NCI-H1694 (cell line): ENCODE data around the gene OR8B12.

Experiments
- DNase-seq: peaks from one replicate; lab custom pipeline; 2025; lab: John Stamatoyannopoulos, UW

OR8B12 gene

GRCh38 chr11:124543554-124543953, at the start of gene OR8B12:
Gene OR8B12, minus strand, starts transcription at chr11:124543654. Its CDS starts 0 bp downstream, at chr11:124543654.
- no peak for DNase-seq

- DNase-seq = no peak
Observed at GRCh38 chr11:124592627-124593026, 49.2 kb upstream of the OR8B12 start.

- no peak for DNase-seq
Observed at GRCh38 chr11:124591430-124591829, 48.0 kb upstream of the OR8B12 start.

GRCh38 chr11:124586238-124586860, 42.9 kb upstream of the OR8B12 start:
- peak; percentile 6 for DNase-seq

GRCh38 chr11:124584681-124585372, 41.4 kb upstream of the OR8B12 start:
- no peak for DNase-seq

- no peak for DNase-seq
Observed at GRCh38 chr11:124583781-124584180, 40.3 kb upstream of the OR8B12 start.

GRCh38 chr11:124582565-124582964, 39.1 kb upstream of the OR8B12 start:
- peak; percentile 4 for DNase-seq

- DNase-seq = no peak
Observed at GRCh38 chr11:124581817-124582216, 38.4 kb upstream of the OR8B12 start.

- no peak for DNase-seq
Observed at GRCh38 chr11:124578761-124579160, 35.3 kb upstream of the OR8B12 start.

- DNase-seq = no peak
Observed at GRCh38 chr11:124577716-124578427, 34.4 kb upstream of the OR8B12 start.

- DNase-seq = no peak
Observed at GRCh38 chr11:124570160-124570559, 26.7 kb upstream of the OR8B12 start.

- DNase-seq = no peak
Observed at GRCh38 chr11:124569697-124570096, 26.2 kb upstream of the OR8B12 start, which contains the start of gene OR8A1. Gene OR8A1, plus strand, starts transcription at chr11:124569997. Its CDS starts 123 bp downstream, at chr11:124570120.

GRCh38 chr11:124556828-124557227, 13.4 kb upstream of the OR8B12 start:
- no peak for DNase-seq

- DNase-seq = no peak
Observed at GRCh38 chr11:124551987-124552386, 8.5 kb upstream of the OR8B12 start.

GRCh38 chr11:124551189-124551588, 7.7 kb upstream of the OR8B12 start:
- no peak for DNase-seq

GRCh38 chr11:124543145-124543544, 309 bp downstream of the OR8B12 start:
- DNase-seq = no peak

- no peak for DNase-seq
Observed at GRCh38 chr11:124541204-124541603, 2.2 kb downstream of the OR8B12 start.

- DNase-seq = no peak
Observed at GRCh38 chr11:124538019-124538418, 5.4 kb downstream of the OR8B12 start.

GRCh38 chr11:124536520-124536919, 6.9 kb downstream of the OR8B12 start:
- no peak for DNase-seq

- DNase-seq = no peak
Observed at GRCh38 chr11:124535552-124536232, 7.8 kb downstream of the OR8B12 start.

GRCh38 chr11:124534051-124534450, 9.4 kb downstream of the OR8B12 start:
- no peak for DNase-seq

- DNase-seq = no peak
Observed at GRCh38 chr11:124533626-124534025, 9.8 kb downstream of the OR8B12 start.

- DNase-seq = no peak
Observed at GRCh38 chr11:124520550-124520854, 23.0 kb downstream of the OR8B12 start.
